MM.1S (cell line): ENCODE measurements around the gene RASAL1.
A peak's percentile ranks its signal among the peaks of the same experiment; 100 is the strongest.

ENCODE experiments used
- DNase-seq: peaks from one replicate; pipeline ENCODE4 v3.0.0-alpha.2; 2015
- H2AFZ ChIP-seq: fragments of 300-600 bp; sonication (generic); 2 replicates; pipeline ENCODE4 v1.6.0; 2016; ENCODE audit warnings: antibody characterized with exemption, low read length
- H3F3A ChIP-seq: fragments of 300-600 bp; sonication (generic); 2 replicates; pipeline ENCODE4 v1.6.1; 2016; ENCODE audit warnings: mild to moderate bottlenecking, antibody characterized with exemption, low read length, moderate library complexity, mixed read lengths; ENCODE audit not compliant: insufficient read depth
- H3K27ac ChIP-seq: fragments of 300-600 bp; sonication (generic); 2 replicates; pipeline ENCODE4 v1.5.1; 2016; ENCODE audit warnings: mild to moderate bottlenecking, low read length
- H3K27me3 ChIP-seq: fragments of 300-600 bp; sonication (generic); replicated peaks from 2 replicates; pipeline ENCODE4 v1.6.0; 2016; ENCODE audit warnings: low read length; ENCODE audit not compliant: insufficient read depth
- H3K36me3 ChIP-seq: fragments of 300-600 bp; sonication (generic); replicated peaks from 2 replicates; pipeline ENCODE4 v1.6.1; 2016; ENCODE audit warnings: mild to moderate bottlenecking, low read length, mixed read lengths; ENCODE audit not compliant: insufficient read depth
- H3K4me1 ChIP-seq: fragments of 300-600 bp; sonication (generic); 2 replicates; pipeline ENCODE4 v1.6.1; 2016; ENCODE audit warnings: low read length, mixed read lengths
- H3K4me2 ChIP-seq: fragments of 300-600 bp; sonication (generic); 2 replicates; pipeline ENCODE4 v1.6.0; 2016; ENCODE audit warnings: low read depth, low read length
- H3K4me3 ChIP-seq: fragments of 300-600 bp; sonication (generic); 2 replicates; pipeline ENCODE4 v1.5.1; 2016; ENCODE audit warnings: low read length, mixed read lengths
- H3K79me2 ChIP-seq: fragments of 300-600 bp; sonication (generic); 2 replicates; pipeline ENCODE4 v1.6.1; 2016; ENCODE audit warnings: mixed run types, low read length, mixed read lengths
- H3K9ac ChIP-seq: fragments of 300-600 bp; sonication (generic); 2 replicates; pipeline ENCODE4 v1.6.1; 2016; ENCODE audit warnings: low read length, mixed read lengths
- H3K9me2 ChIP-seq: fragments of 300-600 bp; sonication (generic); replicated peaks from 2 replicates; pipeline ENCODE4 v1.6.1; 2016; ENCODE audit warnings: mild to moderate bottlenecking, low read length, mixed read lengths; ENCODE audit not compliant: insufficient read depth
- H3K9me3 ChIP-seq: fragments of 300-600 bp; sonication (generic); replicated peaks from 2 replicates; pipeline ENCODE4 v1.6.1; 2016; ENCODE audit warnings: mild to moderate bottlenecking, low read length, mixed read lengths; ENCODE audit not compliant: insufficient read depth
- H4K20me1 ChIP-seq: fragments of 300-600 bp; sonication (generic); 2 replicates; pipeline ENCODE4 v1.6.1; 2016; ENCODE audit warnings: mild to moderate bottlenecking, low read length, moderate library complexity, mixed read lengths; ENCODE audit not compliant: insufficient read depth
- CTCF ChIP-seq: fragments of 300-600 bp; sonication (generic); IDR thresholded peaks from 2 replicates; pipeline ENCODE4 v1.5.1; 2016; ENCODE audit warnings: antibody characterized with exemption, low read length, mixed read lengths
- EZH2 ChIP-seq: fragments of 300-600 bp; sonication (generic); optimal IDR thresholded peaks from 2 replicates; pipeline ENCODE3; 2017; ENCODE audit warnings: low read depth, mild to moderate bottlenecking, antibody characterized with exemption, low read length, mixed read lengths
- EZH2phosphoT487 ChIP-seq: fragments of 300-600 bp; sonication (generic); IDR thresholded peaks from 2 replicates; pipeline ENCODE4 v1.6.1; 2018; ENCODE audit warnings: antibody characterized with exemption, low read length

RASAL1 gene

DNA sequence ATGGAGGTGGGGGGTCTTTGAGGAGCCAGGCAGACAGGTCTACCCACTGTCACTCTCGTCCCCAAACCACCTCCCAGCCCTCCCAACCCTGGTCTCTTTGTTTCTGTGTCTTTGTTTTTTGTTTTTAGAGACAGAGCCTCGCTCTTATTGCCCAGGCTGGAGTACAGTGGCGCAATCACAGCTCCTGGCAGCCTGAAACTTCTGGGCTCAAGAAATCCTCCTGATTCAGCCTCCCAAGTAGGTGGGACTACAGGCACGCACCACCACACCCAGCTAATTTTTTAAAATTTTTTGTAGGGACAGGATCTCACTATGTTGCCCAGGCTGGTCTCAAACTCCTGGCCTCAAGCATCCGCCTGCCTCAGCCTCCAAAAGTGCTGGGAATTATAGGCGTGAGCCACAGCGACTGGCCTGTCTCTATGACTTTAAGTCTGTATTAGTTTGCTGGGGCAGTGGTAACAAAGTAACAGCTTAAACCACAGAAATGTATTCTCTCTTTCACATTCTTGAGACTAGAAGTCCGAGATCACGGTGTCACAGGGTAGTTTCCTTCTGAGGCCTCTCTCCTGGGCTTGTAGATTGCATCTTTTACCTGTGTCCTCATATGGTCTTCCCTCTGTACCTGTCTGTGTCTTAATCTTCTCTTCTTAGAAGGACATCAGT is 52.9 kb downstream of the RASAL1 start:
- H3K79me2 ChIP-seq, result no peaks in the 10 kb centered on the region
- no peaks in the 10 kb centered on the region for H3K9me2 ChIP-seq
- no peaks in the 10 kb centered on the region for H3F3A ChIP-seq
- no peaks in the 10 kb centered on the region for H3K4me1 ChIP-seq
- no peak overlapping the region for H3K4me2 ChIP-seq
- H3K27ac ChIP-seq, result no peak overlapping the region
- no peaks in the 10 kb centered on the region for H3K36me3 ChIP-seq
- H3K27me3 ChIP-seq, result no peaks in the 10 kb centered on the region
- peak; percentile 34 for DNase-seq
- no peaks in the 10 kb centered on the region for H3K9me3 ChIP-seq
- H4K20me1 ChIP-seq, result no peaks in the 10 kb centered on the region
- H3K9ac ChIP-seq, result no peak overlapping the region
- H2AFZ ChIP-seq, result no peak overlapping the region
- no peak overlapping the region for H3K4me3 ChIP-seq
- TF ChIP-seq EZH2phosphoT487 (no peak), EZH2 (no peak), CTCF (no peak)

- Histone ChIP-seq H3K27me3 (no peaks in the 10 kb centered on the region), H3K4me1 (no peaks in the 10 kb centered on the region), H3K27ac (no peak overlapping the region), H3K36me3 (no peaks in the 10 kb centered on the region), H3K79me2 (no peaks in the 10 kb centered on the region), H3K9me2 (no peaks in the 10 kb centered on the region), H4K20me1 (no peaks in the 10 kb centered on the region), H3K4me3 (no peak overlapping the region), H3K4me2 (no peak overlapping the region), H3F3A (no peaks in the 10 kb centered on the region), H3K9ac (no peak overlapping the region), H2AFZ (no peak overlapping the region), H3K9me3 (no peaks in the 10 kb centered on the region)
- no peak for TF ChIP-seq CTCF
- no peak for TF ChIP-seq EZH2
- TF ChIP-seq EZH2phosphoT487, result no peak
- no peak for DNase-seq
Observed at GRCh38 chr12:113081873-113082272, 53.7 kb downstream of the RASAL1 start.

GRCh38 chr12:113077859-113078255 is 57.7 kb downstream of the RASAL1 start:
- Histone ChIP-seq H3K9ac (no peak overlapping the region), H3F3A (no peaks in the 10 kb centered on the region), H3K9me2 (no peaks in the 10 kb centered on the region), H3K9me3 (no peaks in the 10 kb centered on the region), H4K20me1 (no peaks in the 10 kb centered on the region), H3K4me1 (no peaks in the 10 kb centered on the region), H2AFZ (no peak overlapping the region), H3K36me3 (no peaks in the 10 kb centered on the region), H3K4me3 (no peak overlapping the region), H3K79me2 (no peaks in the 10 kb centered on the region), H3K4me2 (no peak overlapping the region), H3K27ac (no peak overlapping the region), H3K27me3 (no peaks in the 10 kb centered on the region)
- TF ChIP-seq EZH2phosphoT487, result no peak
- no peak for TF ChIP-seq CTCF
- no peak for TF ChIP-seq EZH2
- no peak for DNase-seq
